Naive B cell (primary cell): ENCODE data around the gene STOX2. TPM values are rescaled to one million over a fixed set of nuclear protein-coding genes. Genes with fewer than 3 reads are reported as not detected.

Experiments
- ATAC-seq, 2 donors: fragments of 150-1000 bp; cut with Tn5 transposase; 2 replicates each; pipeline ENCODE4 v1.10.0; 2021; ENCODE audit warnings: low read depth in 2 of 2, mild to moderate bottlenecking in 2 of 2, moderate library complexity in 2 of 2
- DNase-seq: peaks from one replicate; pipeline ENCODE4 v3.0.0; 2022
- H3K27ac Mint-ChIP-seq, 6 donors: one replicate each; pipeline ENCODE4 v1.8.0; 2020 to 2022; ENCODE audit warnings: mild to moderate bottlenecking in 6 of 6, mixed read lengths in 6 of 6, moderate library complexity in 5 of 6, inconsistent platforms in 2 of 6
- H3K27me3 Mint-ChIP-seq, 3 donors: one replicate each; pipeline ENCODE4 v1.8.0; 2021 to 2022; ENCODE audit warnings: mixed read lengths in 3 of 3, mild to moderate bottlenecking in 1 of 3
- H3K36me3 Mint-ChIP-seq, 2 donors: one replicate each; pipeline ENCODE4 v1.8.0; 2020 to 2022; ENCODE audit warnings: mixed read lengths in 2 of 2, inconsistent platforms in 1 of 2, mild to moderate bottlenecking in 1 of 2
- H3K4me1 Mint-ChIP-seq, 3 donors: one replicate each; pipeline ENCODE4 v1.8.0; 2020 to 2022; ENCODE audit warnings: mixed read lengths in 3 of 3, inconsistent platforms in 1 of 3, mild to moderate bottlenecking in 1 of 3, moderate library complexity in 1 of 3
- H3K4me3 Mint-ChIP-seq, 8 donors: one replicate each; pipeline ENCODE4 v1.8.0; 2020 to 2022; ENCODE audit warnings: mild to moderate bottlenecking in 8 of 8, mixed read lengths in 8 of 8, moderate library complexity in 8 of 8, inconsistent platforms in 2 of 8
- H3K9me3 Mint-ChIP-seq, 7 donors: one replicate each; pipeline ENCODE4 v1.8.0; 2020 to 2022; ENCODE audit warnings: mixed read lengths in 7 of 7, mild to moderate bottlenecking in 5 of 7, inconsistent platforms in 2 of 7, moderate library complexity in 1 of 7
- polyA plus RNA-seq, 6 donors: library from polyadenylated mRNA; unstranded; fragments of 300-500 nt; fragmentation: Illumina TruSeq; gene quantifications; one replicate each; pipeline ENCODE4 v1.2.3, GENCODE V29; 2021; ENCODE audit warnings: low read depth in 6 of 6

Gene STOX2
- polyA plus RNA-seq, 6 donors from 2014 or later = not detected

DNA sequence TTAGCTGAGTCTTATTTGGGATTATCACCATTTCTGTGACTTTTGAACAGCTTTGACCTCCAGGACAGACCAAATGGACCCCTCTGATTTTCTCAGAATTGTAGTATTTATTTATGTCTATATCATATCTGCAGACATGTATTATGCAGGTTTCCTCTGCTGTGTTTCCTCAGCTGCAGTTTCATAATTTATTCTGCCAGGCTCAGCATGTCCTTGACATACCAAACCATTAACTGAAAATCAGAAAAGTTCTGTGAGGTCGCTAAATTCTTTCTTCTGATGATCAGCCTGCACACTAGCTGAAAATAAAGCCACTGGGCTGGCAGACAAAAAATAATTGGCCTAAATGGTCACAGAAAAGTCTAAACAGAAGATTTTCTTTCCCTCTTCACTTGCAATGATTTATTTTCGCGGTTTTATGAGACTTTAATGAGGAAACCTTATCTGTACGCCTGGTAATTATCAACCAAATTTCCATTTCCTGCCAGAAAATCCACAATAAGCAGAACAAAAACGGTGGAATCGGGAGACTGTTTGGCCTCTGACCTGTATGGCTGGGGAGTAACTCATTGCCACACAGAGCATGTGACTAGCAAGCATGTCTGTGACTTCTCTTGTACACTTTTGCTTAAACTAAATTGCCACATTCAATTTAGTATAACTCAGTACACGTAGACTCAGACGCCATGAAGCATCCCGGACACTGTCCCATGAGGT lies 161.6 kb downstream of the STOX2 start:
- H3K9me3 Mint-ChIP-seq = peaks cover 1 to 17% (median 5%) of the 10 kb centered on the region in 7 donors
- ATAC-seq (no peak), DNase-seq (no peak)
- no peak overlapping the region for H3K4me3 Mint-ChIP-seq
- H3K36me3 Mint-ChIP-seq = no peaks in the 10 kb centered on the region
- peaks cover 0 to 13% (median 9%) of the 10 kb centered on the region in 3 donors for H3K27me3 Mint-ChIP-seq
- H3K4me1 Mint-ChIP-seq = no peaks in the 10 kb centered on the region
- no peak overlapping the region for H3K27ac Mint-ChIP-seq

DNA sequence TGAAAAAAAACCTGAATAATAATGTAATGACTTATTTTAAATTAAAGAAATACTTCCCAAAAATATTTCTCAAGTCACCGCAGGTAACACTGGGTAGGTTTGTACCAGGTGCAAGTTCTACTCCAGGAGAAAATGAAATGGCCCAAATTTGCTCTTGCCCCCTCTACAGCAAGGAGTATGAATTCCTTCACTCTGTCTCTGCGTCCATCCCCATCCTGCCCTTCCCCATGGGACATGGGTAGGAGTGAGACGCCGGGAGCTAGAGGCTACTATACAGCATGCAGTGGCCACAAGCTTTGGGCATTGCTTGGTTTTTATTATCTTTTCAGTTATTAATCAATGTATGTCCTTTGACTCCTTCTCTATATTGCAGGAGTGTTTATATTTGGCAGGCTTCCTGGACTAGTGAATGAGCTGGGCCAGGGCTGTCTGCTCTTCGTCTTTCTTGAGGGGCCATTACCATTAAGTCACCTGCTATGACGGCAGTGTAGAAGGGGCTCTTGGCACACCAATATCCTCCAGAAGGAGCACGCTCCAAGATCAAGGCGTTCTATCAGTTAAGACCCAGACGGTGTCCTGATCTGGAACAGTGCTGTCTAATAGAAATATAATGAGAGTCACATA lies 162.9 kb downstream of the STOX2 start:
- DNase-seq = no peak
- no peaks in the 10 kb centered on the region for H3K36me3 Mint-ChIP-seq
- peaks cover 7 to 30% (median 14%) of the 10 kb centered on the region in 7 donors for H3K9me3 Mint-ChIP-seq
- H3K27me3 Mint-ChIP-seq = peaks cover 0 to 13% (median 9%) of the 10 kb centered on the region in 3 donors
- no peaks in the 10 kb centered on the region for H3K4me1 Mint-ChIP-seq
- no peak overlapping the region for H3K27ac Mint-ChIP-seq
- ATAC-seq = no peak
- H3K4me3 Mint-ChIP-seq = peak overlapping the region in 1 of 8 donors; percentile 6

Other genes with a start within 250 kb of the STOX2 start
- gene RWDD4, start 246.1 kb upstream of the STOX2 start, polyA plus RNA-seq = 10 to 100 TPM; 16.9 to 29.5 (median 19.6) TPM
- gene TRAPPC11, start 246.0 kb upstream of the STOX2 start, polyA plus RNA-seq = 10 to 100 TPM; 12.1 to 26.1 (median 17.2) TPM